ENCODE results near the gene ANTXR2.

Gene ANTXR2

GRCh38 chr4:80092088-80092487 is 19.1 kb upstream of the ANTXR2 start:
- DNase-seq (ENCODE audit: low spot score), result no peak

- DNase-seq (ENCODE audit: low spot score), result no peak
These were observed 18.7 kb upstream of the ANTXR2 start for GRCh38 chr4:80091688-80092087.

GRCh38 chr4:80091184-80091583 is 18.2 kb upstream of the ANTXR2 start:
- DNase-seq (ENCODE audit: low spot score), result no peak

- DNase-seq (ENCODE audit: low spot score), result no peak
These were observed 17.1 kb upstream of the ANTXR2 start for GRCh38 chr4:80090090-80090489.

GRCh38 chr4:80088471-80088870 is 15.4 kb upstream of the ANTXR2 start:
- DNase-seq (ENCODE audit: low spot score), result no peak

- DNase-seq (ENCODE audit: low spot score), result no peak
These were observed 13.3 kb upstream of the ANTXR2 start for GRCh38 chr4:80086296-80086695.

- DNase-seq (ENCODE audit: low spot score), result no peak
These were observed 12.1 kb upstream of the ANTXR2 start for GRCh38 chr4:80085081-80085480.

- no peak for DNase-seq (ENCODE audit: low spot score)
These were observed 9.7 kb upstream of the ANTXR2 start for GRCh38 chr4:80082693-80083092.

- no peak for DNase-seq (ENCODE audit: low spot score)
These were observed 8.5 kb upstream of the ANTXR2 start for GRCh38 chr4:80081566-80081965.

GRCh38 chr4:80079255-80079923 is 6.4 kb upstream of the ANTXR2 start:
- no peak for DNase-seq (ENCODE audit: low spot score)

- DNase-seq (ENCODE audit: low spot score), result no peak
These were observed 5.5 kb upstream of the ANTXR2 start for GRCh38 chr4:80078346-80079092.

GRCh38 chr4:80077639-80078038 is 4.6 kb upstream of the ANTXR2 start:
- no peak for DNase-seq (ENCODE audit: low spot score)

- DNase-seq (ENCODE audit: low spot score), result no peak
These were observed 3.7 kb upstream of the ANTXR2 start for GRCh38 chr4:80076681-80077080.

GRCh38 chr4:80075995-80076675 is 3.1 kb upstream of the ANTXR2 start:
- DNase-seq (ENCODE audit: low spot score), result no peak

GRCh38 chr4:80074651-80075050 is 1.6 kb upstream of the ANTXR2 start:
- no peak for DNase-seq (ENCODE audit: low spot score)

- DNase-seq (ENCODE audit: low spot score), result no peak
These were observed 1.0 kb upstream of the ANTXR2 start for GRCh38 chr4:80074069-80074468.

- no peak for DNase-seq (ENCODE audit: low spot score)
These were observed 512 bp upstream of the ANTXR2 start for GRCh38 chr4:80073473-80074008.

GRCh38 chr4:80072228-80072743 is 743 bp downstream of the ANTXR2 start:
- no peak for DNase-seq (ENCODE audit: low spot score)

GRCh38 chr4:80071604-80072227 is 1.3 kb downstream of the ANTXR2 start:
- peak; percentile 11 for DNase-seq (ENCODE audit: low spot score)

- DNase-seq (ENCODE audit: low spot score), result no peak
These were observed 2.0 kb downstream of the ANTXR2 start for GRCh38 chr4:80070880-80071603.

Measured in AG08395 (cell line).